ENCODE measurements around the gene OSBPL1A.

- TF ChIP-seq USF2 (IDR thresholded peaks at IDR 0.05; ENCODE audit: borderline replicate concordance, low read depth, low read length) (no peak), REST (IDR thresholded peaks at IDR 0.05; ENCODE audit: low read depth, low read length) (no peak; the same call in 1 of the 2 replicates), JUND (IDR thresholded peaks at IDR 0.05) (no peak), POLR2AphosphoS5 (IDR thresholded peaks at IDR 0.05; ENCODE audit: low read depth, low read length) (peak; percentile 99), CTCF (IDR thresholded peaks at IDR 0.05) (no peak), MAX (IDR thresholded peaks at IDR 0.05; ENCODE audit: low read depth) (peak; percentile 77), MXI1 (IDR thresholded peaks at IDR 0.05; ENCODE audit: low read depth, low read length) (peak; percentile 81), RXRA (IDR thresholded peaks at IDR 0.05; ENCODE audit: borderline replicate concordance, low read depth) (no peak), EP300 (IDR thresholded peaks at IDR 0.05; ENCODE audit: borderline replicate concordance in 1 of 2, low read depth in 1 of 2, low read length in 1 of 2) (no peak), TEAD4 (IDR thresholded peaks at IDR 0.05; ENCODE audit: borderline replicate concordance, insufficient read depth) (no peak; the same call in 1 of the 2 replicates)
Measured at GRCh38 chr18:24138789-24139616, 258.6 kb downstream of the OSBPL1A start, which contains the start of gene CABYR.

Data from SK-N-SH (cell line).